ENCODE measurements around the gene PTP4A1. TPM values are rescaled to one million over a fixed set of nuclear protein-coding genes. Genes with fewer than 3 reads are reported as not detected.

Gene PTP4A1
- polyA plus RNA-seq, 1 donor (not counting 4 experiments of a cell fraction or from before 2014, with no cell fraction given), result 65.7 TPM

DNA sequence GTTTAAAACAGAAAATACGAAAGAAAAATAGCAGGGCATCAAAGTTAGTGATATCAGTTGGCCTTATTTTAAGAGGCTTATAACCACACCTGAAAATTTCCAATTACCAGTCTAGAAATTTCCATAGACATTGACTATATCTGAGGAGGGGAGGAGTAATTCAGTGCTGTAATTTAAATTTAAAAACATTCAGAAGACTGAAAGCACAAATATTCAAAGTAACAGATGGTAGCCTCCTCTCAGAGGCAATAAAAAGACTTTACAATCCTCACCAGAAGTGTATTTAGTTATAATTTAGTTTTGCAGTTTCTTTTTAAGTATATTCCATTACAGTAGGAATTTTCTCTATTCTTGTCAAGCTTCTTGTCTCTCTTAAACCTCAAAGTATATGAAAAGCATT, 18.4 kb upstream of the PTP4A1 start:
- H3K9me1 ChIP-seq (ENCODE audit: control insufficient read depth, extremely low read depth, insufficient read depth, low read length), result no peaks in the 10 kb centered on the region
- no peaks in the 10 kb centered on the region for H4K20me1 ChIP-seq (ENCODE audit: control insufficient read depth, extremely low read depth, insufficient read depth, low read length)
- TF ChIP-seq, protein P1, sequence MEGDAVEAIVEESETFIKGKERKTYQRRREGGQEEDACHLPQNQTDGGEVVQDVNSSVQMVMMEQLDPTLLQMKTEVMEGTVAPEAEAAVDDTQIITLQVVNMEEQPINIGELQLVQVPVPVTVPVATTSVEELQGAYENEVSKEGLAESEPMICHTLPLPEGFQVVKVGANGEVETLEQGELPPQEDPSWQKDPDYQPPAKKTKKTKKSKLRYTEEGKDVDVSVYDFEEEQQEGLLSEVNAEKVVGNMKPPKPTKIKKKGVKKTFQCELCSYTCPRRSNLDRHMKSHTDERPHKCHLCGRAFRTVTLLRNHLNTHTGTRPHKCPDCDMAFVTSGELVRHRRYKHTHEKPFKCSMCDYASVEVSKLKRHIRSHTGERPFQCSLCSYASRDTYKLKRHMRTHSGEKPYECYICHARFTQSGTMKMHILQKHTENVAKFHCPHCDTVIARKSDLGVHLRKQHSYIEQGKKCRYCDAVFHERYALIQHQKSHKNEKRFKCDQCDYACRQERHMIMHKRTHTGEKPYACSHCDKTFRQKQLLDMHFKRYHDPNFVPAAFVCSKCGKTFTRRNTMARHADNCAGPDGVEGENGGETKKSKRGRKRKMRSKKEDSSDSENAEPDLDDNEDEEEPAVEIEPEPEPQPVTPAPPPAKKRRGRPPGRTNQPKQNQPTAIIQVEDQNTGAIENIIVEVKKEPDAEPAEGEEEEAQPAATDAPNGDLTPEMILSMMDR (optimal IDR thresholded peaks at IDR 0.05 in 1 of 3, IDR thresholded peaks at IDR 0.05 in 1 of 3, conservative IDR thresholded peaks at IDR 0.05 in 1 of 3; ENCODE audit: extremely low read depth in 1 of 3, insufficient read depth in 2 of 3, low read length in 3 of 3), result no peak
- no peak for TF ChIP-seq EZH2 (IDR thresholded peaks at IDR 0.05; ENCODE audit: low read length)
- H3K27me3 ChIP-seq (ENCODE audit: control insufficient read depth, extremely low read depth, insufficient read depth, low read length), result no peaks in the 10 kb centered on the region
- H3K79me2 ChIP-seq (ENCODE audit: control insufficient read depth, insufficient read depth, low read length), result no peaks in the 10 kb centered on the region
- peaks cover 27% of the 10 kb centered on the region for H3K4me1 ChIP-seq (ENCODE audit: control insufficient read depth, extremely low read depth, insufficient read depth, low read length)
- DNase-seq (ENCODE audit: low read depth, low spot score), result no peak
- H3K27ac ChIP-seq (ENCODE audit: control insufficient read depth, insufficient read depth, low read length), result no peak overlapping the region
- no peaks in the 10 kb centered on the region for H3K36me3 ChIP-seq (ENCODE audit: control insufficient read depth in 2 of 2, extremely low read depth in 1 of 2, insufficient read depth in 2 of 2, low read length in 2 of 2)
- H3K9ac ChIP-seq (ENCODE audit: control insufficient read depth, extremely low read depth, insufficient read depth, low read length), result no peak overlapping the region
- no peak for FAIRE-seq
- dilution Hi-C loops (cut with MboI; ENCODE audit: extremely low pct_ligation_motif_present, low sequenced_read_pairs), result no loop called here
- H3K4me2 ChIP-seq (ENCODE audit: control insufficient read depth, extremely low read depth, insufficient read depth, low read depth, low read length), result no peak overlapping the region
- H3K4me3 ChIP-seq (ENCODE audit: control insufficient read depth in 2 of 3, extremely low read depth in 1 of 3, insufficient read depth in 2 of 3, low read depth in 1 of 3, low read length in 3 of 3), result no peak overlapping the region
- no peaks in the 10 kb centered on the region for H3K9me3 ChIP-seq (ENCODE audit: control insufficient read depth, low read depth, low read length)
- no peak overlapping the region for H2AFZ ChIP-seq (ENCODE audit: control insufficient read depth, low read length)

DNA sequence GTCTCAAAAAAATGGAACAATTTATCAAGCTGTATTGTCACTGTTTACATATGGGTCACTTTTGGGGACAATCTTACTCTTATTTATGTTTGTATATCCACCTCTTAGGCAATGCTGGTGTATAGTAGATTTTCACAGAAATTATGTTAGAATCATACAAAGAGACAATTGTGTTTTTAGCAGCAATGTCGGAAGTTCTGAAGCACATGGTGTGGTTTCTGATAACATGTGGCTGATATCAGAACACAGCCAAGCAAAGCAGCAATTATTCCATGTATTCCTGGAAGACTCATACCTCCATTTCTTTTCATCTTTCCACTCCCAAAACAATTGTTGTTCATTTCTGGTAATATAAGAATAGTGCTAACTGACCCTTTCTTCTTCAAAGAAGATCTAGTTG, 17.5 kb upstream of the PTP4A1 start:
- no peak for TF ChIP-seq EZH2 (IDR thresholded peaks at IDR 0.05; ENCODE audit: low read length)
- TF ChIP-seq, protein P1 (optimal IDR thresholded peaks at IDR 0.05 in 1 of 3, IDR thresholded peaks at IDR 0.05 in 1 of 3, conservative IDR thresholded peaks at IDR 0.05 in 1 of 3; ENCODE audit: extremely low read depth in 1 of 3, insufficient read depth in 2 of 3, low read length in 3 of 3), result no peak
- DNase-seq (ENCODE audit: low read depth, low spot score) (no peak), FAIRE-seq (peak; percentile 20)
- Histone ChIP-seq H3K9ac (ENCODE audit: control insufficient read depth, extremely low read depth, insufficient read depth, low read length) (no peak overlapping the region), H3K79me2 (ENCODE audit: control insufficient read depth, insufficient read depth, low read length) (no peaks in the 10 kb centered on the region), H3K27ac (ENCODE audit: control insufficient read depth, insufficient read depth, low read length) (peak overlapping the region; percentile 82), H3K9me3 (ENCODE audit: control insufficient read depth, low read depth, low read length) (no peaks in the 10 kb centered on the region), H3K4me2 (ENCODE audit: control insufficient read depth, extremely low read depth, insufficient read depth, low read depth, low read length) (peak overlapping the region; percentile 60), H3K27me3 (ENCODE audit: control insufficient read depth, extremely low read depth, insufficient read depth, low read length) (no peaks in the 10 kb centered on the region), H3K36me3 (ENCODE audit: control insufficient read depth in 2 of 2, extremely low read depth in 1 of 2, insufficient read depth in 2 of 2, low read length in 2 of 2) (no peaks in the 10 kb centered on the region), H3K4me3 (ENCODE audit: control insufficient read depth in 2 of 3, extremely low read depth in 1 of 3, insufficient read depth in 2 of 3, low read depth in 1 of 3, low read length in 3 of 3) (no peak overlapping the region), H2AFZ (ENCODE audit: control insufficient read depth, low read length) (no peak overlapping the region), H3K4me1 (ENCODE audit: control insufficient read depth, extremely low read depth, insufficient read depth, low read length) (peaks cover 27% of the 10 kb centered on the region), H4K20me1 (ENCODE audit: control insufficient read depth, extremely low read depth, insufficient read depth, low read length) (no peaks in the 10 kb centered on the region), H3K9me1 (ENCODE audit: control insufficient read depth, extremely low read depth, insufficient read depth, low read length) (no peaks in the 10 kb centered on the region)
- dilution Hi-C loops (cut with MboI; ENCODE audit: extremely low pct_ligation_motif_present, low sequenced_read_pairs), result no loop called here

All from keratinocyte (primary cell).